ENCODE results near the gene STN1. TPM values are rescaled to one million over a fixed set of nuclear protein-coding genes. Genes with fewer than 3 reads are reported as not detected.

The STN1 gene
- polyA plus RNA-seq, 12 donors = 15.8 to 25.2 (median 21.6) TPM; not detected in 1

GRCh38 chr10:103895411-103896186 lies 22.4 kb downstream of the STN1 start:
- DNase-seq = no peak

GRCh38 chr10:103894441-103894864 lies 23.5 kb downstream of the STN1 start:
- peak; percentile 59 for DNase-seq

- no peak for DNase-seq
These were observed 24.2 kb downstream of the STN1 start for GRCh38 chr10:103893817-103894216.

GRCh38 chr10:103892181-103892580 lies 25.8 kb downstream of the STN1 start:
- DNase-seq = no peak

GRCh38 chr10:103890688-103891087 lies 27.3 kb downstream of the STN1 start:
- no peak for DNase-seq

GRCh38 chr10:103890194-103890658 lies 27.8 kb downstream of the STN1 start:
- no peak for DNase-seq

- no peak for DNase-seq
These were observed 28.8 kb downstream of the STN1 start for GRCh38 chr10:103889121-103889720.

- DNase-seq = peak; percentile 58
These were observed 29.7 kb downstream of the STN1 start for GRCh38 chr10:103888113-103888841.

GRCh38 chr10:103885617-103886016 lies 32.4 kb downstream of the STN1 start:
- DNase-seq = no peak

GRCh38 chr10:103884681-103885139 lies 33.3 kb downstream of the STN1 start:
- peak; percentile 63 for DNase-seq

- no peak for DNase-seq
These were observed 35.5 kb downstream of the STN1 start for GRCh38 chr10:103882285-103883007.

- no peak for DNase-seq
These were observed 36.3 kb downstream of the STN1 start for GRCh38 chr10:103881416-103882284.

GRCh38 chr10:103879831-103880230 lies 38.2 kb downstream of the STN1 start:
- no peak for DNase-seq

- DNase-seq = no peak
These were observed 38.6 kb downstream of the STN1 start for GRCh38 chr10:103879409-103879808.

- no peak for DNase-seq
These were observed 40.1 kb downstream of the STN1 start for GRCh38 chr10:103877861-103878260.

GRCh38 chr10:103876155-103876554 lies 41.8 kb downstream of the STN1 start:
- no peak for DNase-seq

GRCh38 chr10:103874730-103875129 lies 43.3 kb downstream of the STN1 start:
- no peak for DNase-seq

- DNase-seq = no peak
These were observed 45.6 kb downstream of the STN1 start for GRCh38 chr10:103872137-103872931.

- DNase-seq = no peak
These were observed 47.0 kb downstream of the STN1 start for GRCh38 chr10:103871006-103871405.

GRCh38 chr10:103870516-103870915 lies 47.5 kb downstream of the STN1 start:
- DNase-seq = no peak
